Nephron progenitor cell (in vitro differentiated cells): ENCODE data around the gene NBEA.

Experiments used
- DNase-seq: peaks from one replicate; pipeline ENCODE4 v3.0.0; 2021
- H3K27ac Mint-ChIP-seq: 2 replicates; pipeline ENCODE4 v1.8.0; 2021; ENCODE audit warnings: mild to moderate bottlenecking, moderate library complexity, mixed read lengths
- H3K27me3 Mint-ChIP-seq: 2 replicates; pipeline ENCODE4 v1.8.0; 2021; ENCODE audit warnings: mild to moderate bottlenecking, low read depth, mixed read lengths; ENCODE audit not compliant: poor library complexity
- H3K36me3 Mint-ChIP-seq: 2 replicates; pipeline ENCODE4 v1.8.0; 2021; ENCODE audit warnings: low read depth, mixed read lengths
- H3K4me1 Mint-ChIP-seq: 2 replicates; pipeline ENCODE4 v1.8.0; 2021; ENCODE audit warnings: mixed read lengths
- H3K4me3 Mint-ChIP-seq: 2 replicates; pipeline ENCODE4 v1.8.0; 2021; ENCODE audit warnings: mild to moderate bottlenecking, moderate library complexity, mixed read lengths
- H3K9me3 Mint-ChIP-seq: 2 replicates; pipeline ENCODE4 v1.8.0; 2021; ENCODE audit warnings: mild to moderate bottlenecking, moderate library complexity, mixed read lengths
- CTCF ChIP-seq: fragments of 200-600 bp; sonication (generic); IDR thresholded peaks from 2 replicates; pipeline ENCODE4 v1.5.0; 2021; ENCODE audit warnings: antibody characterized with exemption

The NBEA gene

GRCh38 chr13:35292329-35292728 is 350.3 kb downstream of the NBEA start:
- Mint-ChIP-seq H3K27me3 (no peaks in the 10 kb centered on the region), H3K9me3 (no peaks in the 10 kb centered on the region), H3K4me1 (peaks cover 13% of the 10 kb centered on the region), H3K27ac (no peak overlapping the region), H3K4me3 (no peak overlapping the region), H3K36me3 (no peaks in the 10 kb centered on the region)
- TF ChIP-seq CTCF, result no peak
- DNase-seq, result no peak

GRCh38 chr13:35293579-35294226 is 351.6 kb downstream of the NBEA start:
- DNase-seq, result no peak
- Mint-ChIP-seq H3K4me3 (no peak overlapping the region), H3K27ac (no peak overlapping the region), H3K4me1 (peaks cover 8% of the 10 kb centered on the region), H3K27me3 (no peaks in the 10 kb centered on the region), H3K9me3 (no peaks in the 10 kb centered on the region), H3K36me3 (no peaks in the 10 kb centered on the region)
- TF ChIP-seq CTCF, result no peak

DNA sequence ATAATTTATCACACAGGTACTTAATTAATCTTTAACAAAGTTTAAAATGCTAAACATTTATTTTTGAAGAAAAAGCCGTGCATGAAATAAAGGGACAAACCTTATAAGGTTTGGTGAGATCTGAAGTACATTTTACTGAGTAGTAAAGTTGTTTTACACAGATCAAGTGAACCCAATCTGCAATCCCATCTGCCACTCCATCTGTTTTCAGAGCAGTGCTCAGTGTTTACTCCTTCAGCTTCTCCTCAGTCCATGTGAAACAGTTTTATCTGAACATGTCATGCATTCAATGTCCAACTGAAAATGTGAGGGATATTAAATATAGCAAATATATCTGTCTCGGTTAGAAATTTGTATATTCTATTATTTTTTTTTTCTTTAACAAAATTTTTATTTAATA is 367.6 kb downstream of the NBEA start:
- Mint-ChIP-seq H3K4me1 (peaks cover 5% of the 10 kb centered on the region), H3K36me3 (no peaks in the 10 kb centered on the region), H3K9me3 (no peaks in the 10 kb centered on the region), H3K4me3 (no peak overlapping the region), H3K27me3 (no peaks in the 10 kb centered on the region), H3K27ac (no peak overlapping the region)
- no peak for DNase-seq
- no peak for TF ChIP-seq CTCF

DNA sequence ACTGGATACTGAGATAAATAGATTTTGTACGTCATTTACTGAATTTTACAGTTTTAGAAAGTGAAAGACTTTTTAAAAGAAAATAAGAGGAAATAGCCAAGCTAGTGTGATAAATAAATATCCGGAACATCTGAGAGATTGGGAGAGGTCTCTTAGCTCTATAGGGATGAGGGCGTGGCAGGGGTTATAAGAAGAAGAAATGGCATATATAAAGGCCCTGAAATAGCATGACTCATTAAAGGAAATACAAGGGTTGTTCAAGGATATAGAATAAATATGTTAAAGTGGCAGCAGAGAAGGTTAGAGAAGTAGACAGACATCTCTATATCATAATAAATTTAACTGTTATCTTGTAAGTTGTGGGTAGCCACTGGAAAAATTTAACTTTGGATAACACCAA is 390.1 kb downstream of the NBEA start:
- H3K27ac Mint-ChIP-seq, result no peak overlapping the region
- no peak for TF ChIP-seq CTCF
- peaks cover 8% of the 10 kb centered on the region for H3K9me3 Mint-ChIP-seq

GRCh38 chr13:35333157-35333556 is 391.1 kb downstream of the NBEA start:
- peaks cover 8% of the 10 kb centered on the region for H3K9me3 Mint-ChIP-seq
- no peak for DNase-seq
- no peak overlapping the region for H3K27ac Mint-ChIP-seq
- no peaks in the 10 kb centered on the region for H3K27me3 Mint-ChIP-seq
- no peak overlapping the region for H3K4me3 Mint-ChIP-seq
- peaks cover 5% of the 10 kb centered on the region for H3K36me3 Mint-ChIP-seq
- no peak for TF ChIP-seq CTCF
- H3K4me1 Mint-ChIP-seq, result no peaks in the 10 kb centered on the region

More for the DNA sequence above, 390.1 kb downstream of the NBEA start:
- H3K4me1 Mint-ChIP-seq, result no peaks in the 10 kb centered on the region
- no peak overlapping the region for H3K4me3 Mint-ChIP-seq
- DNase-seq, result no peak
- H3K36me3 Mint-ChIP-seq, result peaks cover 5% of the 10 kb centered on the region
- H3K27me3 Mint-ChIP-seq, result no peaks in the 10 kb centered on the region

DNA sequence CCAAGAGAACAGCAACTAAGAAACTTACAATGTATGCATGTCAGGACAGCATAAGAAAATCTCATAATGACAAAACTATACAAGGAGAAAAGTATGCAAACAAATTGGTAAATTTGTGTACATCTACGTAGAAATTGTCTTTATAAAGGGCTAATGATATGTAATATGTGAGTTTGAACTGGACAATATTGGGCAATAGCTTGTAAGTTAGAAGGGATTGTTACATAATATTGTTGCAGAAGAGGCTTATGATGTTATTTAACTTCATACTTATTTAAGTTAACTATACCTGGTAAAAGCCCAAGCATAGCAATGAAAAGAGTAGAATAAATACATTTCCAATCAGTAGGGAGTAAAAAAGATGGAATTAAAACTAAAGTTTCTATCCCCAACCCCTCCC is 400.4 kb downstream of the NBEA start:
- Mint-ChIP-seq H3K27me3 (no peaks in the 10 kb centered on the region), H3K4me1 (peaks cover 1% of the 10 kb centered on the region), H3K27ac (no peak overlapping the region), H3K9me3 (no peaks in the 10 kb centered on the region), H3K4me3 (no peak overlapping the region), H3K36me3 (no peaks in the 10 kb centered on the region)
- TF ChIP-seq CTCF, result no peak
- DNase-seq, result no peak
